ENCODE data around the gene KSR1. TPM values are rescaled to one million over a fixed set of nuclear protein-coding genes. Genes with fewer than 3 reads are reported as not detected.

Gene KSR1
- total RNA-seq, 2 donors from 2014 or later = 33.7 to 46.3 TPM

DNA sequence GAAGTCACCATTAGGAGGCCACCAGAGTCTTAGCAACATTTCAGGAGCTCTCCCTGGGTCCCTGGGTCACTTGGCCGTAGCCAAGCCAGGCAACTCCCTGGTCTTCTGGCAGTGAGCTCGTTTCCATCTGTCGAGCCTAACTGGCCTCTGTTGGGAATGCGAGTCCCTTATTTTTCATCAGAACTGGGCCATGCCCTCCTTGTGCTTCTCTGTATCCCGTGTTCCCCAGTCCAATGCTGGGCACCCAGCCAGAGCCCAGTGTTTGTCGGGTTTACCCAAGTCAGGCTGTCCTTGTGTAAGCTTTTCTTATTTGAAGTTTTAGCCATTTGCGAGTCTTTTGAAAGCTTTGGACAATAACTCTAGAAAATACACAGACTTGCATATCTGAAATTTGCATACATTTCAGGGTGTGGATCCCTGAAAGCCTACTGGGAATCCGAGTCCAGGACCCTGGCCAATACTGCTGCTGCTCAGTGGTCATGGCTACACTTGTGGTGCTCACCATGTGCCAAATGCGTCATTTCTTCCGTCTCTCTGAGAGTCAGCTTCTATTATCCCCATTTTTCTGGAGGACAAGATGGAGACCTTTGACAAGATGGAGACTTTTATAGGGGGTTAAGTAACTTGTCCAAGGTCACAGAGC is 93.1 kb downstream of the KSR1 start:
- H3K27me3 Mint-ChIP-seq (ENCODE audit: insufficient read depth) = no peaks in the 10 kb centered on the region
- H3K4me1 ChIP-seq (ENCODE audit: control insufficient read depth, insufficient read depth, low read length) = peaks cover 14% of the 10 kb centered on the region
- no peak overlapping the region for H3K27ac ChIP-seq (ENCODE audit: low read depth, low read length)

GRCh38 chr17:27550291-27550930 is 94.2 kb downstream of the KSR1 start:
- Histone ChIP-seq H3K4me3 (ENCODE audit: low read length) (no peak overlapping the region), H3K27me3 (ENCODE audit: control insufficient read depth, insufficient read depth, low read length, poor library complexity, severe bottlenecking) (no peaks in the 10 kb centered on the region), H3K36me3 (ENCODE audit: control insufficient read depth, insufficient read depth, low read length) (no peaks in the 10 kb centered on the region), H3K9ac (ENCODE audit: extremely low read depth, low read length, poor library complexity, severe bottlenecking) (no peak overlapping the region), H3K27ac (ENCODE audit: low read depth, low read length) (no peak overlapping the region), H3K9me3 (ENCODE audit: control insufficient read depth, low read length) (peaks cover 4% of the 10 kb centered on the region), H3K4me1 (ENCODE audit: control insufficient read depth, insufficient read depth, low read length) (peaks cover 10% of the 10 kb centered on the region)
- Mint-ChIP-seq H3K4me1 (peaks cover 34% of the 10 kb centered on the region), H3K27ac (no peak overlapping the region), H3K4me3 (no peak overlapping the region), H3K36me3 (ENCODE audit: low read depth) (peaks cover 16% of the 10 kb centered on the region), H3K9me3 (peaks cover 2% of the 10 kb centered on the region), H3K27me3 (ENCODE audit: insufficient read depth) (no peaks in the 10 kb centered on the region)
- peak; percentile 52 for DNase-seq
- no peak for TF ChIP-seq CTCF (conservative IDR thresholded peaks at IDR 0.05)
- 92 to 98% methylated on average over 11 to 13 of the region's 13 CpGs for WGBS, 2 experiments (ENCODE audit: insufficient coverage in 1 of 2, insufficient read length in 1 of 2)

More for the DNA sequence above, 93.1 kb downstream of the KSR1 start:
- Histone ChIP-seq H3K9ac (ENCODE audit: extremely low read depth, low read length, poor library complexity, severe bottlenecking) (no peak overlapping the region), H3K27me3 (ENCODE audit: control insufficient read depth, insufficient read depth, low read length, poor library complexity, severe bottlenecking) (no peaks in the 10 kb centered on the region), H3K36me3 (ENCODE audit: control insufficient read depth, insufficient read depth, low read length) (no peaks in the 10 kb centered on the region), H3K4me3 (ENCODE audit: low read length) (no peak overlapping the region), H3K9me3 (ENCODE audit: control insufficient read depth, low read length) (peaks cover 3% of the 10 kb centered on the region)
- peaks cover 2% of the 10 kb centered on the region for H3K9me3 Mint-ChIP-seq
- DNase-seq = no peak
- TF ChIP-seq CTCF (conservative IDR thresholded peaks at IDR 0.05) = no peak
- no peak overlapping the region for H3K4me3 Mint-ChIP-seq
- no peak overlapping the region for H3K27ac Mint-ChIP-seq
- H3K36me3 Mint-ChIP-seq (ENCODE audit: low read depth) = peaks cover 9% of the 10 kb centered on the region
- 94 to 99% methylated on average over 10 of the region's 10 CpGs for whole genome bisulfite sequencing, 2 experiments (ENCODE audit: insufficient coverage in 1 of 2, insufficient read length in 1 of 2)
- peaks cover 44% of the 10 kb centered on the region for H3K4me1 Mint-ChIP-seq

DNA sequence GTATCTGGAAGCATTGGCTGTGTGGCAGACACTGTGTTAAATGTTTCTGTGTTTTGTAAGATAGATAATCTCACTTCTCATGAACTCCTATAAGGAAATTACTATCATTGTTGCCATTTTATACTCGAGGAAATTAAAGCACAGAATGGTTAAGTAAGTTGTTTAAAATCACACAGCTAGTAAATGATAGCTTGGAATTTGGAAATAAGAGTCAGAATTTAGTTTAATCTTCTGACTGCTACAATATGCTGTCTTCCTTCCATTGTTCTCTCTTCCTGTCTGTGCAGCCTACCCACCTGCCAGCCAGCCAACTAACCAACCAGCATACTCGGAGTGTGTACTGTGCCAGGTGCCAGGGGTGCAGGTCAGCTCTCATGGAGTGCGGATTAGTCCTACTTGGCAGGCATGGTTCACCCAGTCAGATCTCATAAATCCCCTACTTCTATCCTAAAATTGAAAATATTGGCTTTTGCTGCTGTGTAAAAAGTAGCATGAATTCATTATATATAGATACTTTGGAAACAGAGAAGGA is 94.8 kb downstream of the KSR1 start:
- WGBS, 2 experiments (ENCODE audit: insufficient coverage in 1 of 2, insufficient read length in 1 of 2) = 83 to 94% methylated on average over 1 to 3 of the region's 3 CpGs
- no peaks in the 10 kb centered on the region for H3K27me3 Mint-ChIP-seq (ENCODE audit: insufficient read depth)
- H3K9me3 ChIP-seq (ENCODE audit: control insufficient read depth, low read length) = peaks cover 4% of the 10 kb centered on the region
- TF ChIP-seq CTCF (conservative IDR thresholded peaks at IDR 0.05) = no peak
- H3K4me3 Mint-ChIP-seq = no peak overlapping the region
- peaks cover 19% of the 10 kb centered on the region for H3K36me3 Mint-ChIP-seq (ENCODE audit: low read depth)
- H3K4me1 ChIP-seq (ENCODE audit: control insufficient read depth, insufficient read depth, low read length) = peaks cover 10% of the 10 kb centered on the region
- no peak overlapping the region for H3K9ac ChIP-seq (ENCODE audit: extremely low read depth, low read length, poor library complexity, severe bottlenecking)
- no peak overlapping the region for H3K27ac ChIP-seq (ENCODE audit: low read depth, low read length)
- H3K27ac Mint-ChIP-seq = peak overlapping the region; percentile 28
- DNase-seq = no peak
- no peaks in the 10 kb centered on the region for H3K36me3 ChIP-seq (ENCODE audit: control insufficient read depth, insufficient read depth, low read length)
- H3K4me1 Mint-ChIP-seq = peaks cover 28% of the 10 kb centered on the region
- H3K4me3 ChIP-seq (ENCODE audit: low read length) = no peak overlapping the region
- peaks cover 2% of the 10 kb centered on the region for H3K9me3 Mint-ChIP-seq
- H3K27me3 ChIP-seq (ENCODE audit: control insufficient read depth, insufficient read depth, low read length, poor library complexity, severe bottlenecking) = no peaks in the 10 kb centered on the region
